ENCODE measurements around the gene LHFPL3. TPM values are rescaled to one million over a fixed set of nuclear protein-coding genes. Genes with fewer than 3 reads are reported as not detected.
"Not testable (repeated sequence)": the region's sequence is repeated elsewhere in the genome, so short reads cannot be mapped to it uniquely, and the experiment has no call there.

LHFPL3 gene
- total RNA-seq, 2 donors from 2014 or later: 0.34 to 0.45 TPM

DNA sequence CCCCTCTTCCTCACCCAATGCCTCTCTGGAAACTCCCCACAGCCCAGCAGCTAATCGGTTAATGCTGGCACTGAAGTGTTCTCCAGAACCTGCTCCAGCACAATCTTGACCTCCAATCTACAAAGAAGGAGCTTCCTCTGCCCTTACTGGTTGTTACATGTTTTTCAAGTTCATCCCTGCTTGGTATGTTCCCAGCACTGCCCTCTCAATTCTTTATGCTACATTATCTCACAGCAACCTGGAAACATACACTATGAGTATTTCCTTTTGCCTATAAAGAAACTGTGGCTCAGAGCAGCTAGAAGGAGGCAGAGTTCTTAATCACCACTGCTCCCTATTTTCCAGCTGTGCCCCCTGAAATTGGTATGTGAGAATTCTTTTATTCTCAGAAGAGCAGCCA is 601.5 kb downstream of the LHFPL3 start:
- ATAC-seq: no peak
- intact Hi-C loops (cut with DNase I, micrococcal nuclease): no loop called here

DNA sequence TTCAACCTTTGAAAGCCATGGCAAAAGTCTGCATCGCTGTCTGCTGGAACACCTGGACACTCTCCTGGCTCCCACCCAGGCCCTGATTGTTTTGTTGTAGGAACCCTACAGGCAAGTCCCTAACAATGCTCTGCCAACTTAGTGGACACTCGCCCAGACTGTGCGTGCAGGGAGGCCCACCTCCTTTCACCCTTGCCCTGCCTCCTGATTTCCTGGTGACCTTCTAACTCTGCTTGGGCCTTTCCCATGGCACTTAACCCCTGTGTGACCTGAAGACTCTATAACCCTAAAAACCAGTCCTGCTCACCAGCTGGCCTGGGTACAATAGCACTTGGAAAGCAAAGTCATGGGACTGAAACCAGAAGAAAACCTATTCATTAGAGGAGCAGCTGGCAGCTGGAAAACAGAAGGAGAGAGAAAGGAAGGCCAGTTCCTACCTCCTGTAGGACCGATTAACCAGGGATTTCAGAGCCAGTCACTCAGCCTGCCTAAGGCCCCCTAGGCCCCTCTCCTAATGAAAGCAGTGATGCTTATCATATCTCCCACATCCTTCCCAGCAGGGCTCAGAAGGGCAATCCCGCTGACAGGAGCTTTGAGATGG is 602.9 kb downstream of the LHFPL3 start:
- ATAC-seq (peak; percentile 26), DNase-seq (peak; percentile 63 to 67)
- intact Hi-C loops (cut with DNase I, micrococcal nuclease): no loop called here

More for the DNA sequence above, 601.5 kb downstream of the LHFPL3 start:
- no peak for DNase-seq

DNA sequence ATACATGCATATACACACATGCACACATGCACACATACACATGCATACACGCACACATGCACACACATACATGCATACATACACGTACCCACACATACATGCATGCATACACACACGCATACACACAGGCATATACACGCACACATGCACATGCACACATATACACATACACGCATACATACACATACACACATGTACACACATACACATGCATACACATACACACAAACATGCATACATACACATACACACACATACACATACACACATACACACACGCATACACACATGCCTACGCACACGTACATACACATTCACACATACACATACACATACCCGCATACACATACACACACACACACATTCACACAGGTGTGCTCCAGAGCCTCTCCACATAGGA is 604.6 kb downstream of the LHFPL3 start:
- intact Hi-C loops (cut with DNase I, micrococcal nuclease): no loop called here
- DNase-seq (no peak), ATAC-seq (peak; percentile 1)

- ATAC-seq (peak; percentile 78), DNase-seq (peak; percentile 83 to 93)
- intact Hi-C loops (cut with DNase I, micrococcal nuclease): no loop called here
Measured at GRCh38 chr7:104933521-104933988, 605.2 kb downstream of the LHFPL3 start.

GRCh38 chr7:104934665-104935064 is 606.3 kb downstream of the LHFPL3 start:
- DNase-seq: no peak
- ATAC-seq: peak; percentile 50
- intact Hi-C loops (cut with DNase I, micrococcal nuclease): no loop called here

- intact Hi-C loops (cut with DNase I, micrococcal nuclease): no loop called here
- no peak for ATAC-seq
Measured at GRCh38 chr7:104935276-104935675, 606.9 kb downstream of the LHFPL3 start.

DNA sequence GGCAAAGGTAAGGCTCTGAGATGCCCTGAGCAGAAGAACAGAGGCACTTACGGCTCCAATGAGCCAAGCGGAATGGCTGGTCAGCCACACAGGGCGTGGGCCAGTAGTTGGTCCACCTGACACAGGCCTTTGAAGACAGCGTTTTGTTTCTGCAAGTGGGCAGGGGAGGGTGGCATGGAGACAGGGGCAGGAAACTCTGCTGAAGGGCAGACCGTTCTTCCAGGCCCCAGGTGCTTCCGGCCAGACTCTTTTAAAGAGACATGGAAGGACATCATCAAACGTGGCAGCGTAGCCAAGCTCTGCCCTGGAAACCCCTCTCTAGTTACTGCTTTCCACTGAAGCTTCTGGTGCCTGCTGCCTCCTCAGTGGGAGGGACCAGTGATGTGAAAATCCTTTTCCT is 608.1 kb downstream of the LHFPL3 start:
- intact Hi-C loops (cut with DNase I, micrococcal nuclease): no loop called here
- DNase-seq: no peak
- no peak for ATAC-seq

More at GRCh38 chr7:104935276-104935675, 606.9 kb downstream of the LHFPL3 start:
- DNase-seq: no peak

GRCh38 chr7:104937489-104937888 is 609.1 kb downstream of the LHFPL3 start:
- intact Hi-C loops (cut with DNase I, micrococcal nuclease); DNase-seq; ATAC-seq: not testable (repeated sequence)

DNA sequence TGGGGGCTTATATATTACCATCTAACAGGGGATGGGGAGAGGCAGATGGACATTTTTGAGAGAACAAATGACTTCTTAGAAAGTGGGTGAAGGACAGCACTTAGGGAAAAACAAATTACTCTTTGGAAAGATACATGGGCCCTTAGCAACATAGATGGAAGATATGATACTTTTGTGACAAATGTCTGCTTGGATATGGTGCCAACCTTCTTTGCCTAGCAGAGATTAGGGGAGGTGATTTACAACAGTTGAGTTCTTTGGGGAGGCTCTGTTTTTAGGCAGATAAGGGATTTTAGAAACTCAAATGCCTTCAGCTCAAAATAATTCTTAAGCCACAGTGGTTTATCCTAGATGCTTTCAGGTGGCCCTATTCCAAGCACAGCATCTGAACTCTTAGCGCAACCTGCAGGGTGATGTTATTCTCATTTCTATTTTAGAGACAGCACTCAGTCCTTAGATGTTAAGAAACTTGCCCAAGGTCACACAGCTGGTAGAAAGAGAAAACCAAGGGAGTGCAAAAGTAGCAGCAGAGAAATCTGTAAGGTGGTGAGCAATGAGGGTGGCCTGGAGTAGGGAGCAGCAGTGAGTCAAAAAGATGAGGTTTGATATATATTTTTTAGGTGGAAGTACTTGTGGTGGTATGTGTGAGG is 610.5 kb downstream of the LHFPL3 start:
- intact Hi-C loops (cut with DNase I, micrococcal nuclease): no loop called here
- no peak for ATAC-seq
- DNase-seq: no peak

GRCh38 chr7:104940023-104940710 is 611.8 kb downstream of the LHFPL3 start:
- ATAC-seq (no peak), DNase-seq (no peak)
- intact Hi-C loops (cut with DNase I, micrococcal nuclease): no loop called here

DNA sequence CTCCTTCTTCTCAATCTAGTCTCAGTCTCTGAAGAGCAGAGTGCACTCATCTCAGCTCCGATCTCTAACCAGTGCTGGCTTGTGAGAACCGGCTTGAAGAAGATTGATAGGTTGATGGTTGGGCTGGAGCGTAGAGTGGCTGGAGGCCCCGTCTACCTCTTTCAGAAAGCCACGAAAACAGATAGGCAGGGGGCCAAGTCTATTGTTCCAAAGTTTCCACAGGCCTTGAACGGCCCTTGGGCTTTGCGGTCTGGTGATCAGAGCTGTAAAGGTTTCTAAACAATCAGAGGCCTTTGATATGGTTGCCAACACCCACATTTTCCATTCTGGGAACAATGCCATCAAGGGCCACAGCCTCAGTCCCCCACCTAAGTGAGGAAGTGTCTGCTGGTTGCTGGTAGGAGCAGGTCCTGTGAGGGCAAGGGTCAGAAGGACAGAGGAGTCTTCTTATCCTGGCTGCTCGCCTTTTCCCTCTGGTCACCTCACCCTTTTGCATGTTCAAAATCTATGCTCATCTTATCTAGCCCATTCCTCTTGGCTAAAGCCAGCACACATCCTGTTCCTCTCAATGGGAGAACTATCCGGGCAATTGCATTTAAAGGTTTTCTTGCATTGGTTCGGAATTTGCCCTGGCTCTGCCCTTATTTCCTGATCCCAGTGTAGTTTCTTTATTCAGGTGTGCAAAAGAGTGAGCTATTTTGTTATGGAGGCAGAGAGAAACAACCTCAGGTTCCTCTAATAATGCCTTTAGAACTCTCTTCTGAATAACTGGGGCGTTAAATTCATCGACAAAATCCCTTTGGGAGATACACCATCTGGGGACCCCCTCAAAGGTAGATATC is 615.3 kb downstream of the LHFPL3 start:
- ATAC-seq: peak; percentile 71
- DNase-seq: peak; percentile 88 to 94

DNA sequence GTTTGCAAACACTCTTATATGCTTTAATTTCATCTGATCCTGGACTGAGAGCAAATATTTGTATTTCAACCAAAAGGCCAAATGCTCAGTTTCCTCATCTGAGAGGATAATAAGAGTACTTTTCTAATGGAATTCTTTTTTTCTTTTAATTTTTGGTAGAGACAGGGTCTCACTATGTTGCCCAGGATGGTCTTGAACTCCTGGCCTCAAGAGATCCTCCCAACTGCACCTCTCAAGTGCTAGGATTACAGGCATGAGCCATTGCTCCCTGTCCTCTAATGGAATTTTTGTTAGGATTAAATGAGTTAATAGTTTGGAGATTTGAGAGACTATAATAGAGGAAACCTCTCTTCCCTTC is 617.2 kb downstream of the LHFPL3 start:
- no peak for ATAC-seq
- intact Hi-C loops (cut with DNase I, micrococcal nuclease): no loop called here
- no peak for DNase-seq

More for the DNA sequence above, 615.3 kb downstream of the LHFPL3 start:
- intact Hi-C loops (cut with DNase I, micrococcal nuclease): no loop called here

DNA sequence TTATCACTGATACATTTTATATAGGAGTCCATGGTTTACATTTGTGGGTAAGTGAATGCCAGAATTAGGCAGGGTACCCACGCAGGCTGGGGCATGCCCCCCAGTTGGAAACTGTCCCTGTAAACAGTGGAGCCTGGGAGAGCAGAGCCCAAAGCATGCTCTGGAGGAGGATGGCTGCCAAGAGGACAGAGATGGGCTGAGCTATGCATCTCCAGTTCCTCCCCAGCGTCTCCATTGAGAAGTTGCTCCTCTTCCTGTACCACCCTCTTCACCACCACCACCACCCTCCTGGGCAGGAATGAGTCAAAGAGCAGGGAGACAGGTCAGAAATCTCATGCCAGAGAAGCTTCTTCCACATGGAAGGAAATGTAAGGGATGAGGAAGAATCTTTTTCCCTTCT is 617.9 kb downstream of the LHFPL3 start:
- DNase-seq (no peak), ATAC-seq (no peak)
- intact Hi-C loops (cut with DNase I, micrococcal nuclease): no loop called here

GRCh38 chr7:104950006-104950405 is 621.6 kb downstream of the LHFPL3 start:
- ATAC-seq (no peak), DNase-seq (no peak)

GRCh38 chr7:104950754-104951153 is 622.4 kb downstream of the LHFPL3 start:
- DNase-seq: no peak
- no peak for ATAC-seq
- intact Hi-C loops (cut with DNase I, micrococcal nuclease): no loop called here

More at GRCh38 chr7:104950006-104950405, 621.6 kb downstream of the LHFPL3 start:
- intact Hi-C loops (cut with DNase I, micrococcal nuclease): no loop called here

- intact Hi-C loops (cut with DNase I, micrococcal nuclease): no loop called here
- ATAC-seq (no peak), DNase-seq (no peak)
Measured at GRCh38 chr7:104951546-104951945, 623.1 kb downstream of the LHFPL3 start.

GRCh38 chr7:104955276-104955675 is 626.9 kb downstream of the LHFPL3 start:
- ATAC-seq: peak; percentile 41
- intact Hi-C loops (cut with DNase I, micrococcal nuclease): no loop called here
- no peak for DNase-seq
